ENCODE data around the gene DPF3.

GRCh38 chr14:72621387-72622065 is 272.4 kb downstream of the DPF3 start:
- TF ChIP-seq YY1 (IDR thresholded peaks at IDR 0.05; ENCODE audit: insufficient read depth, insufficient read length) (no peak), SUZ12 (IDR thresholded peaks at IDR 0.05; ENCODE audit: extremely low read depth, insufficient read depth, insufficient read length) (no peak), ZNF274 (IDR thresholded peaks at IDR 0.05; ENCODE audit: low read depth, low read length) (no peak)
